CD4-positive, alpha-beta T cell treated with Interleukin-4 for 1 hour (primary cell): ENCODE results near the gene FAM72C.
A peak's percentile ranks its signal among the peaks of the same experiment; 100 is the strongest.
"Not testable (repeated sequence)": the region's sequence is repeated elsewhere in the genome, so short reads cannot be mapped to it uniquely, and the experiment has no call there.

Experiments used
- DNase-seq, 2 donors: peaks; one replicate each; pipeline ENCODE4 v3.0.0-alpha.2; 2020 to 2022

The FAM72C gene

GRCh38 chr1:143984721-143985473 lies 13.1 kb upstream of the FAM72C start:
- not testable (repeated sequence) for DNase-seq

GRCh38 chr1:143974416-143974815 lies 2.6 kb upstream of the FAM72C start:
- DNase-seq: peak in 1 of 2 donors; percentile 0

- not testable (repeated sequence) for DNase-seq
Measured at GRCh38 chr1:143973876-143974414, 2.2 kb upstream of the FAM72C start.

- DNase-seq: not testable (repeated sequence)
Measured at GRCh38 chr1:143972753-143973326, 1.1 kb upstream of the FAM72C start.

GRCh38 chr1:143965860-143966259 lies 5.9 kb downstream of the FAM72C start:
- DNase-seq: not testable (repeated sequence)

GRCh38 chr1:143964294-143964693 lies 7.5 kb downstream of the FAM72C start:
- not testable (repeated sequence) for DNase-seq

- DNase-seq: not testable (repeated sequence)
Measured at GRCh38 chr1:143955930-143956329, 15.9 kb downstream of the FAM72C start.

DNA sequence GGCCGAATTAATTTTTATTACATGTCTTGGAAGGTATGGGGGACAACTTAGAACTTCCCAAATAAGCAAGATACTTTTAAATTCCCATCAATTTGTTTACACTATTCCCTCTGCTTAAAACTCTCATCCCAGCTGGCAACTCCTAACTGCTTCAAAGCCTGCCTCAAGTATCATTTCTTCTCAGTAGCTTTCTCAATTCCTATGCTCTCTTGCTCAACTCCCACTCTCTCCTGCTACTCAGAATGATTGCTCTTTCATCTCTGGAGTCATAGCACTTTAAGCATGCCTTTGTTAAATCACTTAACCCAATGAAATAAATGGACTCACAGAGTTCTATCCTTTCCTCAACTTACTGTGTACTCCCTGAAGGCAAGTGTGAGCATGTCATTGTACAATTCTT lies 18.9 kb downstream of the FAM72C start:
- not testable (repeated sequence) for DNase-seq

GRCh38 chr1:143951485-143952391 lies 20.0 kb downstream of the FAM72C start:
- not testable (repeated sequence) for DNase-seq

DNA sequence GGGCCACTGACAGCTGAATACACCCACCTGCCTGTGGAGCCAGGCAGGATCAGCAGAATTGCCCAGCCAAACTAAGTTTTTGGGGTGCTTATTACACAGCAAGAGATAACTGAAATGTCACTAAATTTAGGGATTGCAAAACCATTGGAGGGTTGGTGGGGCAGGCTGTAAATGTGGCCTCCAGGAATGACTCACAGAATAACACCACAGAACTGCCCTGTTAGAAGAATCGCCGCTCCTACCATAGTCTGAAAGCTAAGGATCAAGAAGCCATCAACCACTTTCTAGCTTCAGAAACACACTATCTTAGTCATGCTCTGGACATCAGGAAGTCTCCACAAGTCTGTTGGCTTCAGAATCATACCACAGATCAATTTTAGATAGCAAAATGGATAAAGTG lies 24.0 kb downstream of the FAM72C start:
- DNase-seq: not testable (repeated sequence)

GRCh38 chr1:143945253-143945652 lies 26.5 kb downstream of the FAM72C start:
- DNase-seq: not testable (repeated sequence)

DNA sequence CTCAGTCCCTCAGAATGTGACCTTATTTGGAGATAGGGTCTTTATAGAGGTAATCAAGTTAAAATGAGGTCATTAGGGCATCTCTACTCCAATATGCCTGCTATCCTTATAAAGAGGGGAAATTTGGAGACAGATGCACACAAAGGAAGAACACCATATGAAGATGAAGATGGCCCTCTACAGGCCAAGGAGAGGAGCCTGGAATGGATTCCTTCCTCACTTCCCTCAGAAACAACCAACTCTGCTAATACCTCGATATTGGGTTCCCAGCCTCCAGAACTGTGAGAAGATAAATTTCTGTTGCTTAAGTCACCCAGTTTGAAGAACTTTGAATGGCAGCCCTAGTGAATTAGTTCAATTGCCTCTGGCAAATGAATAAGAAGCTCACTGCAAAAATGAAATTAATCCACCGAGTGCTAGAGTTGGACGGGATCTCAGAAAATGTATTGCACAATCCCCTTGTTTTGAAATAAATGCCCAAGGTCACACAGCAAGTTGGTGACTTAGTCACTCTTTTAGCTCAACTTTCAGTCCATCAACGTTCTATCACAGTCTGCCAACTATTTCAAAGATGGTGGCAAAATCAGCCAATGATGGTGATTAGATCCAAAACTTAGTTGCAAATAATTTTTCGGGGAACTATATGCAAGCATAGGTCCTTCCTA lies 27.1 kb downstream of the FAM72C start:
- DNase-seq: not testable (repeated sequence)

DNA sequence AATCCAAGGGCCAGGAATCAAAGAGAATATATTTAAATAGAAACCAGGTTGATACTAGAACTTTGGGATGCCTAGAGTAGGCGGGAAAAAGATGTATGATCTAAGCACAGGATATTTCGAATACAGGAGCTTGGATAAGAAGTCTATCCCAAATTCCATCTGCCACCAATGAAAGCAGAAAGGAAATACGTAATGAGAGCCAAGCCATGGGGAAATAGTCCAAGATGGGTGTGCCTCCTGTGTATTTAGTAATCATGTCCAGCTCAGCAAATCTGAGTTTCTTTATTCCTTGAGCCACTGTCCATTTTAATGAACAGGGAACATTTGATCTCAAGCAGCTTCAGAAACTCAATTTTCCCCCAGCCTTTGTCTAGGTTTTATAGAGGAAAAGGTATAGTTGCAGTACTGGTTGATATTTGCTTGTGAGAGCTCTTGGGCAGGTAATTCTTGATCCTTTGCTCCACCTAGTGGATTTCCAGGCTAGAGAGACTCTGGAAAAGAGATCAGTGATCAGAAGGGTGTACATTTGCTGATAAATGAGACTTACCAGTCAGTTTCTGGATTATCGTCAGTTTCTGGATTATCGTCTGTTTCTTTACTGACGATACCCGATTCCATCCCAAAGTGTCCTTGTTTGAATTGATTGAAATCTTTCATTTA lies 28.3 kb downstream of the FAM72C start:
- DNase-seq: not testable (repeated sequence)

DNA sequence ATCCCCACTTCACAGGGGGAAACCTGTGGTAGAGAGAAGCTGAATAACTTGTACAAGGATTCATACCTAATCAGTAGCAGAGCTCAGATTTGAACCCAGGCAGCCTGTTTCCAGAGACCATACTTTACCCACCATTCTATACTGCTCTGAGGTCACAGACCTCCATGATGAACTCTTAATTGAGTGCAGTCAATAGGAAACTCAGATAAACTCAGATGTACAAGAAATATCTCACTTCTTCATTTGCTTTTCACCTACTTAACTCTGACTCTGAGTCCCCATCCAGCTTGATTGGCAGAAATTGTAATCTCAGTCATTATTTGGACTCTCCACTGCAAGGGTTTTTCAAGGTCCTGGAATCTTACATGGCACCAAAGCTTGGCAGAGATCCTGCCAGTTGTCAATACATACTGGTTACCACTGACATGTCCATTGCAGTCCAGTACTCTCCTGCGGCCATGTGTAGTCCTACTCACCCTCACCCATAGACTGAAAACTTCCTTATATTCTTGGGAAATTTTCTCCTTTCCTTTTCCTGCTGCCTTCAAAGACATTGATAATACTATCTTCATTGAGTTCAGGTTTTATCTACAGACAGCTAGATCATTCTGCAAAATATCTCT lies 29.4 kb downstream of the FAM72C start:
- not testable (repeated sequence) for DNase-seq

DNA sequence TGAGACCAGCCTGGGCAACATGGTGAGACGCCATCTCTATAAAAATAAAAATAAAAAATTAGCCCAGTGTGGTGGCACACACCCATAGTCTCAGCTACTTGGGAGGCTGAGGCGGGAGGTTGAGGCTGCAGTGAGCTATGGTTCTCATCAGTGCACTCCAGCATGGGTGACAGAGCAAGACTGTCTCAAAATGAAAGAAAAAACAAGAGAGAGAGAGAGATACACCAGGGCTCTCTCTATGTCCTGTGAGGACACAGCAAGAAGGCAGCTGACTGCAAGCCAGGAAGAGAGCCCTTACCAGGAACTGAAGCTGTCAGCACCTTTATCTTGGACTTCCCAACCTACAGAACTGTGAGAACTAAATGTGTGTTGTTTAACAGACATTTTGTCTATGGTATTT lies 32.1 kb downstream of the FAM72C start:
- not testable (repeated sequence) for DNase-seq

- not testable (repeated sequence) for DNase-seq
Measured at GRCh38 chr1:143938922-143939321, 32.9 kb downstream of the FAM72C start.

DNA sequence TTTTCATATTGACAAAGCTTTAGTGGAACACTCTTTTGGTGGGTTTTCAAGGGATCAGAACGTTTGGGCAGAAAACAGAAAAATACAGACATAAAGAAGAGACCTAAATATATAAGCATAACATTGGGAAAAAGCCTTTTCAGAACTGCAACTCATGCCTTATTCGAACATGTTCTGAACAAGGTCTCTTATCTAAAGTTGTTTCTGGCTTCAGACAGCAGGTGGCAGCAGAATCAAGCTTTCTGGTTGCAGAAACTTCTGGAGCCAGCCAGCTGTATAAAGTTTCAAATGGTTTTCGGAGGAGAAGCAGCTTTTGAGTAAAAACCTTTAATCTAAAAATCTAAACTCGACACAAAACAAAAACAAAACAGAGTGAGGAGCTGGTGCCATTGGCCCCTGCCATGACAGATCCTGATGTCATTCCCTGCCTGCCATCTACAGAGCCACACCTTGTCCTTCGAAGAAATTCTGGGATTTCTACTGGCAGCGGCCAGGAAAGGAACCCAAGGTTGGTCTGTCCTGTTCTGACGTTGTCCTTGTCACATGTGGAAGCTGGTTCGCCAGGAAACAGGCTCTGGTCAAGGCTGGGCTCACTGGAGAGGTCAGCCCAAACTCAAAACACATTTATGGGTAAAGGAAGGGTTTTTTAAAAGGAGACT lies 35.2 kb downstream of the FAM72C start:
- DNase-seq: peak; percentile 48 to 51

DNA sequence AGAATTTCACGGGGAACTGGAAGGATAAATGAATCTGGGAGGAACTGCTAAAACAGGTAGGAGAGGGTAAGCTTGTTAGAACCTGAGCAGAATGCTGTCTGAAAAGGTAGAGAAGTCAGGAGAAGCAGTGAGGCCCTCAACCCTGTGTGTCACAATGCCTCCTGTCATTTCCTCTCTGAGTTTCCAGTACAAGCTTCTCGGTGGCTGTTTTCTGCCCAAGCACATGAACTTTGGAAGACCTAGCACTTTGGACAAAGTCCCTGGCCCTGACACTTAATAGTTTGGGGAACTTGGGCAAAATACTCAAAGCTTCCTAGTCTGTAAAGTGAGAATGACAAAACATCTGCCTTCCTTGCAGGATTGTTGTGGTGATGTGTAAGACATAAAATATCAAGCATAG lies 52.7 kb downstream of the FAM72C start:
- DNase-seq: not testable (repeated sequence)

DNA sequence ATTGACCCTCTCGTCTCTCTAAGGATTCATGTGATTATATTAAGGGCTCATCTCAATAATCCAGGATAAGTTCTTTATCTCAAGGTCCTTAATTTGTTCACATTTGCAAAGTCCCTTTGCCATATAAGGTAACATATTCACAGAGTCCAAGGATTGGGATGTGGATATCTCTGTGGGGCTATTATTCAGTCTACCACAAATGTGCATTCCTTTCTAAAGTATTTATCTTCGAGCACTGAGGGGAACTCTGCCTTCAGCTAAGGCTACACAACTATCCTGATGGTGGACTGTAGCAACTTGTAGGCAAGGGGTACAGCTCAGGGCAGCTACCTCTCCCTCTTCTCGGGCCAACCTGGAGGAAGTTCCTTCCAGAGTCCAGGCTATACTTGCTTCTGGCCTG lies 53.2 kb downstream of the FAM72C start:
- DNase-seq: not testable (repeated sequence)

GRCh38 chr1:143913705-143914104 lies 58.1 kb downstream of the FAM72C start:
- not testable (repeated sequence) for DNase-seq
